WTC11 (cell line): ENCODE data around the gene RNF39. TPM values are rescaled to one million over a fixed set of nuclear protein-coding genes. Genes with fewer than 3 reads are reported as not detected.
A peak's percentile ranks its signal among the peaks of the same experiment; 100 is the strongest.

Experiments used
- ATAC-seq: fragments of 200-7000 bp; cut with Tn5 transposase; 2 replicates; pipeline ENCODE4 v1.10.0; 2021; ENCODE audit warnings: mild to moderate bottlenecking, moderate library complexity
- CTCF ChIA-PET: fragments of 300-600 bp; sonication (Branson Sonifier 250); formaldehyde crosslinking; loops from one replicate; lab custom pipeline; 2021; ENCODE audit warnings: antibody characterized with exemption; lab: Charles Lee
- POLR2A ChIA-PET: fragments of 350-600 bp; sonication (Branson Sonifier 250); formaldehyde crosslinking; loops from one replicate; lab custom pipeline; 2021; ENCODE audit warnings: antibody characterized with exemption; lab: Charles Lee
- DNase-seq: peaks from one replicate; pipeline ENCODE4 v3.0.0; 2021; ENCODE audit warnings: low spot score
- H3K27ac Mint-ChIP-seq: 2 replicates; pipeline ENCODE4 v1.8.0; 2021; ENCODE audit warnings: mixed read lengths
- H3K27me3 Mint-ChIP-seq: 2 replicates; pipeline ENCODE4 v1.8.0; 2021; ENCODE audit warnings: low read depth, mild to moderate bottlenecking, moderate library complexity, mixed read lengths
- H3K36me3 Mint-ChIP-seq: 2 replicates; pipeline ENCODE4 v1.8.0; 2021; ENCODE audit warnings: mixed read lengths
- H3K4me1 Mint-ChIP-seq: 2 replicates; pipeline ENCODE4 v1.8.0; 2022; ENCODE audit warnings: mixed read lengths
- H3K4me3 Mint-ChIP-seq: 2 replicates; pipeline ENCODE4 v1.8.0; 2021; ENCODE audit warnings: mild to moderate bottlenecking, moderate library complexity, mixed read lengths
- H3K9me3 Mint-ChIP-seq: 2 replicates; pipeline ENCODE4 v1.8.0; 2021; ENCODE audit warnings: mixed read lengths
- CBFB ChIP-seq: sonication (generic); formaldehyde crosslinking; IDR thresholded peaks from 2 replicates; pipeline ENCODE4 v1.8.1; 2022; ENCODE audit warnings: mild to moderate bottlenecking, low read depth, missing genetic modification reagents
- HMGA2 ChIP-seq: fragments of 250-450 bp; sonication (Bioruptor Pico); IDR thresholded peaks from 2 replicates; pipeline ENCODE4 v1.4.0; 2021; ENCODE audit warnings: mild to moderate bottlenecking, moderate library complexity
- NFE2L1 ChIP-seq: sonication (generic); formaldehyde crosslinking; IDR thresholded peaks from 2 replicates; pipeline ENCODE4 v1.8.1; 2023; ENCODE audit warnings: missing genetic modification reagents
- NR1H2 ChIP-seq: sonication (generic); formaldehyde crosslinking; IDR thresholded peaks from 2 replicates; pipeline ENCODE4 v1.9.0; 2021; ENCODE audit warnings: mild to moderate bottlenecking, moderate library complexity, missing genetic modification reagents
- RELA ChIP-seq: sonication (generic); formaldehyde crosslinking; IDR thresholded peaks from 2 replicates; pipeline ENCODE4 v1.8.1; 2022; ENCODE audit warnings: missing genetic modification reagents, mild to moderate bottlenecking, borderline replicate concordance
- ZNF138 ChIP-seq: sonication (generic); formaldehyde crosslinking; conservative IDR thresholded peaks from 2 replicates; pipeline ENCODE4 v1.8.1; 2022; ENCODE audit warnings: mild to moderate bottlenecking, moderate library complexity, missing genetic modification reagents
- total RNA-seq: library from RNA; stranded (reverse); gene quantifications from 3 replicates; pipeline ENCODE4 v1.2.3, GENCODE V29; 2021
- TF ChIP-seq, protein P1 (sequence below): fragments of 250-450 bp; sonication (Bioruptor Pico); IDR thresholded peaks from 2 replicates; pipeline ENCODE4 v1.9.0; 2021; ENCODE audit warnings: moderate library complexity, mild to moderate bottlenecking, inconsistent platforms, borderline replicate concordance
- TF ChIP-seq, protein P2 (sequence below): sonication (generic); formaldehyde crosslinking; IDR thresholded peaks from 2 replicates; pipeline ENCODE4 v1.8.0; 2022; ENCODE audit warnings: mild to moderate bottlenecking, missing genetic modification reagents
- TF ChIP-seq, protein P3 (sequence below): sonication (generic); formaldehyde crosslinking; IDR thresholded peaks from 2 replicates; pipeline ENCODE4 v1.8.1; 2023; ENCODE audit warnings: mild to moderate bottlenecking, moderate library complexity, missing genetic modification reagents
- TF ChIP-seq, protein P4 (sequence below): sonication (generic); formaldehyde crosslinking; IDR thresholded peaks from 2 replicates; pipeline ENCODE4 v1.8.0; 2023; ENCODE audit warnings: mild to moderate bottlenecking, missing genetic modification reagents
- TF ChIP-seq, protein P5 (sequence below): sonication (generic); formaldehyde crosslinking; IDR thresholded peaks from 2 replicates; pipeline ENCODE4 v1.8.1; 2022; ENCODE audit warnings: mild to moderate bottlenecking, moderate library complexity, missing genetic modification reagents

The RNF39 gene
- total RNA-seq, 1 experiment from 2014 or later: 5.1 TPM

DNA sequence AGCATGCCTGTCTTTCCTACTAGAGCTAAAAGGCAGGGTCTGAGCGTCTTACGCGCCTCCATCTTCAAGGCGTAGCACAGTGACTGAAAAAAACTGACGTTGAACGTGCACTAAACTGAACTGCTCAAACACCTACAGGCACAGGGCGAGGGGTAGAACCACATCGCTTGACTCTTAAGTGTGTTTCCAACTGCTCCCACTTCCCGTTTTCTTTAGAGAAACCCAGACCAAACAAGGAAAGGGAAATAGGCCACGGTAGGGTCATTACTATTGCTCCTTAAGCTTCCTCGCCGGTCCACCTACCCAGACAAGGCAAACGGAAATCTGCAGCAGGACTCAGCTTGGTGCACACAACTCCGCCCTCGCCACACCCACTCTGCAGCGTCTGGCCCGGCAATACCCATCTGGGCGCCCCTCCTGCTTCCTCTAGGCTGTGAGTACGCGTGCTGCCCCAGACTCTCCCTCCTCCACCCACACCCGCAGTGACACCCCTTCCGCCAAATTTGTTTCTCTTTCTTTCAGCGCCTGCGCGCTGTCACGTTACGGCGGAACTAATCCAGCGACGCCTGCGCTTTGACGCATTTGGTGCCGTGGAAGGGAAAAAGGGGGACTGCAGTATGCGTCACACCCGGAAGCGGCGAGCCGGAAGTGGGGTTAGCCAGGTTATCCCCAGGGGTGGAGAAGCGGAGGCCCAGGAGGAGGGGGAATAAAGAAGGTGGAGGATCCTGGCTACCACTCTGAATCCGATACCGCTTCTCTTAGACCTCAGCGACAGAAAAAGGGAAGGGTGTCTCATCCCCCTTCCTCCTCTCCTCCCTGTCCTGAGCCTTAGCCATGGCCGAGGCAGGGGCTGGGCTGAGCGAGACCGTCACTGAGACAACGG is 8.8 kb downstream of the RNF39 start, which contains the start of gene PPP1R11 (continued):
- no peak for TF ChIP-seq RELA (CRISPR knock-in tag)
- TF ChIP-seq, protein P1, sequence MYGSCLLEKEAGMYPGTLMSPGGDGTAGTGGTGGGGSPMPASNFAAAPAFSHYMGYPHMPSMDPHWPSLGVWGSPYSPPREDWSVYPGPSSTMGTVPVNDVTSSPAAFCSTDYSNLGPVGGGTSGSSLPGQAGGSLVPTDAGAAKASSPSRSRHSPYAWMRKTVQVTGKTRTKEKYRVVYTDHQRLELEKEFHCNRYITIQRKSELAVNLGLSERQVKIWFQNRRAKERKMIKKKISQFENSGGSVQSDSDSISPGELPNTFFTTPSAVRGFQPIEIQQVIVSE (CRISPR knock-in tag): no peak
- 0 out of 2 replicates have a peak, but pooled peaks have one; percentile 37 for TF ChIP-seq NFE2L1 (CRISPR knock-in tag)
- TF ChIP-seq, protein P2, sequence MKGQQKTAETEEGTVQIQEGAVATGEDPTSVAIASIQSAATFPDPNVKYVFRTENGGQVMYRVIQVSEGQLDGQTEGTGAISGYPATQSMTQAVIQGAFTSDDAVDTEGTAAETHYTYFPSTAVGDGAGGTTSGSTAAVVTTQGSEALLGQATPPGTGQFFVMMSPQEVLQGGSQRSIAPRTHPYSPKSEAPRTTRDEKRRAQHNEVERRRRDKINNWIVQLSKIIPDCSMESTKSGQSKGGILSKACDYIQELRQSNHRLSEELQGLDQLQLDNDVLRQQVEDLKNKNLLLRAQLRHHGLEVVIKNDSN (CRISPR knock-in tag): no peak
- no peak for TF ChIP-seq ZNF138 (CRISPR knock-in tag)
- TF ChIP-seq NR1H2 (CRISPR knock-in tag): no peak
- no peak for TF ChIP-seq HMGA2 (CRISPR knock-in tag)

DNA sequence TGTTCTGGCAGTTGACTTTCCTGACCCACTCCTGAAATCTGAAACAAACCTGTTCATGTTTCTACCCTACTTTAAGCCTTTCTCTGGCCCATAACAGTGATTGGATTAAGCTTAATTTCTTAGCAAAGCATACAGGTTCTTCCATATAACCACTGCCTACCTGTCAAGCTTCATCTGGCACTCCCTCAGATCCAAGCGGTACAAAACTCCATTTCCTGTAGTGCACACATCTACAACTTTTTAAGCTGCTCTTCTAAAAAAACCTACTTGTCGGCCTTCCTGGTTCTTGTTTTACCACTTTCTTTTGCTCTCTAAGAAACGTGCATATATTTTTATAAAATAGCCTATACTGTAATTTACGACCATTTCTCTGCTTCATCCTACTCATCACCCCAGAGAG is 9.5 kb downstream of the RNF39 start:
- Mint-ChIP-seq H3K27ac (peak overlapping the region; percentile 94), H3K36me3 (peaks cover 6% of the 10 kb centered on the region; the same call in 1 of the 2 replicates), H3K4me1 (peaks cover 31% of the 10 kb centered on the region), H3K9me3 (no peaks in the 10 kb centered on the region), H3K27me3 (peaks cover 16% of the 10 kb centered on the region)
- no peak for TF ChIP-seq CBFB (CRISPR knock-in tag)
- TF ChIP-seq, protein P3, sequence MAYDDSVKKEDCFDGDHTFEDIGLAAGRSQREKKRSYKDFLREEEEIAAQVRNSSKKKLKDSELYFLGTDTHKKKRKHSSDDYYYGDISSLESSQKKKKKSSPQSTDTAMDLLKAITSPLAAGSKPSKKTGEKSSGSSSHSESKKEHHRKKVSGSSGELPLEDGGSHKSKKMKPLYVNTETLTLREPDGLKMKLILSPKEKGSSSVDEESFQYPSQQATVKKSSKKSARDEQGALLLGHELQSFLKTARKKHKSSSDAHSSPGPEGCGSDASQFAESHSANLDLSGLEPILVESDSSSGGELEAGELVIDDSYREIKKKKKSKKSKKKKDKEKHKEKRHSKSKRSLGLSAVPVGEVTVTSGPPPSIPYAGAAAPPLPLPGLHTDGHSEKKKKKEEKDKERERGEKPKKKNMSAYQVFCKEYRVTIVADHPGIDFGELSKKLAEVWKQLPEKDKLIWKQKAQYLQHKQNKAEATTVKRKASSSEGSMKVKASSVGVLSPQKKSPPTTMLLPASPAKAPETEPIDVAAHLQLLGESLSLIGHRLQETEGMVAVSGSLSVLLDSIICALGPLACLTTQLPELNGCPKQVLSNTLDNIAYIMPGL (CRISPR knock-in tag): 0 out of 2 replicates have a peak, but pooled peaks have one; percentile 13
- TF ChIP-seq, all 79 proteins: peak for 1
- peak overlapping the region; percentile 86 for H3K4me3 Mint-ChIP-seq
- DNase-seq (no peak), ATAC-seq (no peak)
- CTCF ChIA-PET: interaction anchor here (0.7 to 1.6 kb wide), 4 partner anchors 10 to 153 kb away, joined by 3 to 7 read pairs (median 3); partner anchors contain the start of gene RNF39
- POLR2A ChIA-PET: interaction anchor here (1.1 to 1.2 kb wide), 2 partner anchors 8 to 433 kb away, joined by 3 to 5 read pairs; partner anchors contain the start of gene GABBR1

DNA sequence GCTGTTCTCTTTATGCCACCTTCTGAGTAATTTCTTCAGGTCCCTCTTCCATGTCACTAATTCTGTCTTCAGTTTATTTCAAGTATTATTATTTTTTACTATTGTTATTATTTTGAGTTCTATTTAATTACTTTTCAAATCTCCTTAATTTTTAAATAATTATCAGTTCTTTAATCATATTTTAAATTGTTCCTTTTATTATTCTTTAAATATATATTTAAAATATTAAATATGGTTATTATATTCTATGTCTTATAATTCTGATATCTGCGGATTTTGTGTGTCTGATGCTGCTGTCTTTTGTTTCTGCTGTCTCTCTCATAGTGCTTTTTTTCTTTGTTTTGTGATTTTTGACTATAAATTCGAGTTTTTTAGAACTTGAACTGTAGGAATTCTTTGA is 12.3 kb downstream of the RNF39 start:
- Mint-ChIP-seq H3K36me3 (0 out of 2 replicates have a peak, but pooled peaks cover 6% of the 10 kb centered on the region), H3K4me1 (peaks cover 38% of the 10 kb centered on the region), H3K27me3 (no peaks in the 10 kb centered on the region), H3K9me3 (no peaks in the 10 kb centered on the region), H3K27ac (no peak overlapping the region), H3K4me3 (peak overlapping the region; percentile 2; the same call in 1 of the 2 replicates)
- TF ChIP-seq NFE2L1 (CRISPR knock-in tag) (no peak), HMGA2 (CRISPR knock-in tag) (peak; percentile 93)
- TF ChIP-seq, protein P4, sequence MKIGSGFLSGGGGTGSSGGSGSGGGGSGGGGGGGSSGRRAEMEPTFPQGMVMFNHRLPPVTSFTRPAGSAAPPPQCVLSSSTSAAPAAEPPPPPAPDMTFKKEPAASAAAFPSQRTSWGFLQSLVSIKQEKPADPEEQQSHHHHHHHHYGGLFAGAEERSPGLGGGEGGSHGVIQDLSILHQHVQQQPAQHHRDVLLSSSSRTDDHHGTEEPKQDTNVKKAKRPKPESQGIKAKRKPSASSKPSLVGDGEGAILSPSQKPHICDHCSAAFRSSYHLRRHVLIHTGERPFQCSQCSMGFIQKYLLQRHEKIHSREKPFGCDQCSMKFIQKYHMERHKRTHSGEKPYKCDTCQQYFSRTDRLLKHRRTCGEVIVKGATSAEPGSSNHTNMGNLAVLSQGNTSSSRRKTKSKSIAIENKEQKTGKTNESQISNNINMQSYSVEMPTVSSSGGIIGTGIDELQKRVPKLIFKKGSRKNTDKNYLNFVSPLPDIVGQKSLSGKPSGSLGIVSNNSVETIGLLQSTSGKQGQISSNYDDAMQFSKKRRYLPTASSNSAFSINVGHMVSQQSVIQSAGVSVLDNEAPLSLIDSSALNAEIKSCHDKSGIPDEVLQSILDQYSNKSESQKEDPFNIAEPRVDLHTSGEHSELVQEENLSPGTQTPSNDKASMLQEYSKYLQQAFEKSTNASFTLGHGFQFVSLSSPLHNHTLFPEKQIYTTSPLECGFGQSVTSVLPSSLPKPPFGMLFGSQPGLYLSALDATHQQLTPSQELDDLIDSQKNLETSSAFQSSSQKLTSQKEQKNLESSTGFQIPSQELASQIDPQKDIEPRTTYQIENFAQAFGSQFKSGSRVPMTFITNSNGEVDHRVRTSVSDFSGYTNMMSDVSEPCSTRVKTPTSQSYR (CRISPR knock-in tag): no peak
- TF ChIP-seq, protein P5, sequence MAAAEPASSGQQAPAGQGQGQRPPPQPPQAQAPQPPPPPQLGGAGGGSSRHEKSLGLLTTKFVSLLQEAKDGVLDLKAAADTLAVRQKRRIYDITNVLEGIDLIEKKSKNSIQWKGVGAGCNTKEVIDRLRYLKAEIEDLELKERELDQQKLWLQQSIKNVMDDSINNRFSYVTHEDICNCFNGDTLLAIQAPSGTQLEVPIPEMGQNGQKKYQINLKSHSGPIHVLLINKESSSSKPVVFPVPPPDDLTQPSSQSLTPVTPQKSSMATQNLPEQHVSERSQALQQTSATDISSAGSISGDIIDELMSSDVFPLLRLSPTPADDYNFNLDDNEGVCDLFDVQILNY (CRISPR knock-in tag): no peak
- DNase-seq (no peak), ATAC-seq (no peak)
- ChIA-PET CTCF (no interaction called here), POLR2A (no interaction called here)
